HL-60 (cell line): ENCODE measurements around the gene LACC1.

Experiments
- CTCF ChIP-seq: IDR thresholded peaks from one replicate; pipeline ENCODE4 v1.5.1; 2011; ENCODE audit warnings: low read length, control low read depth, inconsistent platforms; ENCODE audit not compliant: insufficient read depth
- REST ChIP-seq: IDR thresholded peaks from 2 replicates; pipeline ENCODE4 v1.6.1; 2012; ENCODE audit warnings: low read depth; ENCODE audit not compliant: insufficient replicate concordance

- TF ChIP-seq CTCF (no peak), REST (no peak)
Observed at GRCh38 chr13:43838909-43839308, 40.8 kb upstream of the LACC1 start.
